ENCODE results near the gene ZBTB20.

ZBTB20 gene

GRCh38 chr3:114928989-114929640, 218.0 kb downstream of the ZBTB20 start:
- DNase-seq (ENCODE audit: low read depth) = no peak

DNA sequence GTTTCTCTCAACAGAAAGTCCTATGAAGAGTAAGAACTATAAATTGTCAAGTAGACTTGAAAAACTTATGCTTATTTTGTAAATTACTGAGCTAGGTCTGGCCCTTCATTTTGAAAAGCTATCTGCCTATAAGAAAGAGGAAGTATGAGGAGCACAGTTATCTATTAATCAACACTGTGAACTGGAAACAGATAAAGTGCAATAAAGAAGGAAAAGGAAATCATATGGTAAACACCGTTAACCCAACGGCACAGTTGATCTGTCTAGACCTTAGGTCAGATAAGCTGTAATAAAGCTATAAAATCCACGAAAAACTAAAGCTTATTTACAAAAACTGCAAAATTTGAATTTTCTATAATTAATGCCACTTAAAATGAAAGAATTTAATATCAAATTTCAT, 242.5 kb downstream of the ZBTB20 start:
- no peak for DNase-seq (ENCODE audit: low read depth)

- no peak for DNase-seq (ENCODE audit: low read depth)
Measured at GRCh38 chr3:114903213-114903612, 243.9 kb downstream of the ZBTB20 start.

- DNase-seq (ENCODE audit: low read depth) = no peak
Measured at GRCh38 chr3:114902691-114903101, 244.4 kb downstream of the ZBTB20 start.

DNA sequence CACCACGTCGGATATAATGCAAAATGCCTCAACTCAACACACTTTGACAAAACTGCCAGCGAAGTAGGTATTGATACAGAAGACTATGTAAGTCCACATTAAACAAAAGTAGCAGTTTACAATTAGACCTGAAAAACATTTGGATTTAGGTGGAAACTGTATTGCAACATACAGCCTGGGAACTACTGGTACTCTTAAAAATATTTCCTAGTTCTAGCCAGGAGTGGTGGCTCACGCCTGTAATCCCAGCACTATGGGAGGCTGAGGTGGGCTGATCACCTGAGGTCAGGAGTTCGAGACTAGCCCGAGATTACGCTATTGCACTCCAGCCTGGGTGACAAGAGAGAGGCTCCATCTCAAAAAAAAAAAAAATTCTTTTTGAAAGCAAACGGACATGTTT, 246.2 kb downstream of the ZBTB20 start:
- DNase-seq (ENCODE audit: low read depth) = no peak

- DNase-seq (ENCODE audit: low read depth) = no peak
Measured at GRCh38 chr3:114899186-114899931, 247.7 kb downstream of the ZBTB20 start.

DNA sequence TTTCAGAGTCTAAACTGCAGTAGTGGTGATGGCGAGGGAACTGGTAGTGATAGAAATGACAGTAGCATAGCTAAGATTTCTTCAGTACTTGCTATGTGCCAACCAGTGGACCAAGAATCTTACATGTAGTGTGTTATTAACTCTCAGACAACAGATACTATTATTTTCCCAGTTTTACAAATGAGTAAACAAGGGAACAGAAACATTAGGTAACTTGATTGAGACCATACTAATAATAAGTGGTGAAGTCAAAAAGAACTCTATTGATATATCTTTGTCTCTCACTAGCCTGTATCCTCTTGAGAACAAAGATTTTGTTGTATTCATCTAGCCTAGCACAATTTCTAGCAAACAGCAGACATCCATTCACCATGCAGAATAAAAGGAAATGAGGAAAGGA, 250.1 kb downstream of the ZBTB20 start:
- DNase-seq (ENCODE audit: low read depth) = no peak

GRCh38 chr3:114893361-114893760, 253.7 kb downstream of the ZBTB20 start:
- DNase-seq (ENCODE audit: low read depth) = no peak

DNA sequence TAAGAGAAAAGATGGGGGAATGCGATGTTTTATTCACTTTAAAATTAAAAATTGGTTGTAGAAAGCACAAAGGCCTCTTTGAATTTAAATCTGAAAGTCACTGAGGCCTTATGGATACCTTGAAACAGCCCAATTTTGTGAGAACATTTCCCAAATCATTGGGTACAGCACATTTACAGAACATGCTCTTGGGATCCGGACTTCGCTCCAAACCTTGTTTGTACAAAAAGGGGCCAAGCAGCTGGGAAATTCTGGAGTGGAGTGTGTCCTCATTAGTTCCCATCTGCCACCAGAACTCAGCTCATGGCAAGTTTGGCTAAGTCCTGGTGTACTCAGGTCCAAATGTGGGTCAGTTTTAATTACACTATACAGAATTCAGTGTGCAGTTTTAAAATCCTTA, 254.2 kb downstream of the ZBTB20 start:
- no peak for DNase-seq (ENCODE audit: low read depth)

GRCh38 chr3:114892131-114892879, 254.8 kb downstream of the ZBTB20 start:
- no peak for DNase-seq (ENCODE audit: low read depth)

DNA sequence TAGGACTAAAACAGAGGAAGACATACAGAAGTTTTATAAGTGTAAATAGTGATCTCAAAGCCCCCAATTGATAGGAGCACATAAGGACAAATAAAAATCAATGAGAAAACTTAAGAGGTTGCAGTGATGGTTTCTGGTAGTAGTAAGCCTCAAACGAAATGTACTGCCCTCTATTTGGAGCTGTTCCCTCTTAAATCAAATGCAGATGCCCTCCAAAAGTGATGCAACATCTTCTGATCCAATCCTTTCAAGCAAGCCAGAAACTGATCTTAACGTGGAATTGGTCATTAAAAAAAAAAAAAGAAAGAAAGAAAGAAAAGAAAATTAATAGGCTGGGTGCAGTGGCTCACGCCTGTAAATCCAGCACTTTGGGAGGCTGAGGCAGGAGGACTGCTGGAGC, 259.3 kb downstream of the ZBTB20 start:
- DNase-seq (ENCODE audit: low read depth) = peak; percentile 40

- DNase-seq (ENCODE audit: low read depth) = no peak
Measured at GRCh38 chr3:114886905-114887304, 260.2 kb downstream of the ZBTB20 start.

DNA sequence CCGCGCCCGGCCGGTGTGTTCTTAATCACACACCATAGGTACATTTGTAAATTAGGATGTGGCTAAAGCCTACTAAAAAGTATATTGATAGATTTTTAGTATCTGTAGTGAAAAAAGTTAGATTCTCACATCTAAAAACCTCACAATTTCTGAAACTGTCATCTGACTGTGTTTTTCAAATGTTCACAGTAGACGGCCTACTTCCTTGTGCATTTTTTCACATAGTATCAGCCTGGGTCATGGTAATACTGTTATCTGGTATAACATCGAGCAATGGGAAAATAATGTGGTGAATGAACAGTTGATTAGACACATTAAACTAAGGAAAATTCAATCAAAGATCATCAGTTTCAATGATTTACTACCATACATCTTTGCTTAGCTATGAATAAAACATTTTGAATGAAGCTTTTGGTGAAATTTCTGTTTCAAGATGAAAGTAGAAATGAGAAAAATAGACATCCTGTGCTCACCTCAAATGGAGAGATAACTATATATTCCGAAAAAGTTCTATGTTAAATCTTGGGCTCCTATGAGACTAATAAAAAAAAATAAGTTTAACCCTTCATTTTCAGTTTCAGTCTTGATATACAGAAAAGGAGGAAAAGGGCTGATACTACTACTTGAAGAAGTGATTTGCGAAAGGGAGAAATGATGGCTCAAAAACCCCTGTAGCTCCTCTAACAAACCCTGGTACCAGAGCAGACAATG, 262.7 kb downstream of the ZBTB20 start:
- no peak for DNase-seq (ENCODE audit: low read depth)

DNA sequence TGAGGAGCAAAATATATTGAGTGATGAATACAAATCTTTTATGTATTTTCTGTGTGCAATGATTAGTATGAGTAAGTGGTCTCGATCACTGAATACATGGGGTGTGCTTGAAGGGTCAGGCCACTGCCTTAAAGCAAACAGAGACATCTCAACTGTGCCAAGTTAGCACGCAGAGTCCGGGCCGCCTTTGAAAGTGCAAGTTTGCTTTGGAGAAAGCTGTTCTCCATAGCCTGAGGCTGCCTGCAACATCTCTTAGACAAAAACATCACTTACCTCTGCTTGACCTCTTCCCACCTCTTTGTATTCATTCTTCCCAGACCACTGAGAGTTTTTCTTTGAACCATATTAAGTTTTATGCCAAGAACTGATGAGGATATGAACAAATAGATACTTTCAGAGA, 267.0 kb downstream of the ZBTB20 start:
- DNase-seq (ENCODE audit: low read depth) = no peak

- peak; percentile 72 for DNase-seq (ENCODE audit: low read depth)
Measured at GRCh38 chr3:114879059-114880031, 267.7 kb downstream of the ZBTB20 start.

DNA sequence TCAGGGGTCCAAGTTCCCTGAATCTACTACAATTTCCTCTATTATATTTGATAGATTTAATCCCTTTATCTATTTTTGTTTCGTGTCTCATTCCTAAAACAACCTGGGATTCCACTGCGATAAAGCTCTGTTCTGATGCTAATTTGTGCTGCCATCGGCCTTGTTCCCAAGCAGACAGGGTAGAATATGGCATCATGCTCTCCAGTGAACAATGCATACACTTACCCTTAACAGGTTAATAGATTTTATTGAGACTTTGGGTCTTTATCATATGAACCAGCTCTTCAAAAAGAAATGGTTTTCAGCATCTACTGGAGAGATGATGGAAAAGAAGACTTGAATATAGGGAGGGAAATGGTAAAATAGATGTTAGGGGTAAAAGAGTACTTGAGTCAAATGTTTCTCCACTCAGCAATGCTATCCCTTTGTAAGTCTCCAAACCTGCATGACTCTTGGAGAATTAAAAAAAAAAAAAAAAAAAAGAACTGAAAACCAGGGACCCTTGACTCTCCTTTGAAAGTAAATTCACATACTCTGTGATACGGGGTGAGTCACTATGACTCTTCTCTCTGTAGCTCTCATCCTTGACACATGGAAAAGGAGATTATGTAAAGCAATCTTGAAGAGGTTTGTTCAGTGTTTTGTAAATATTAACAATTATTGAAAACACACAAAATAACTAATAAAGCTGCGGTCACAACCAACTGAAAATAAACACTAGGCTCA, 268.8 kb downstream of the ZBTB20 start:
- peak; percentile 36 for DNase-seq (ENCODE audit: low read depth)

DNA sequence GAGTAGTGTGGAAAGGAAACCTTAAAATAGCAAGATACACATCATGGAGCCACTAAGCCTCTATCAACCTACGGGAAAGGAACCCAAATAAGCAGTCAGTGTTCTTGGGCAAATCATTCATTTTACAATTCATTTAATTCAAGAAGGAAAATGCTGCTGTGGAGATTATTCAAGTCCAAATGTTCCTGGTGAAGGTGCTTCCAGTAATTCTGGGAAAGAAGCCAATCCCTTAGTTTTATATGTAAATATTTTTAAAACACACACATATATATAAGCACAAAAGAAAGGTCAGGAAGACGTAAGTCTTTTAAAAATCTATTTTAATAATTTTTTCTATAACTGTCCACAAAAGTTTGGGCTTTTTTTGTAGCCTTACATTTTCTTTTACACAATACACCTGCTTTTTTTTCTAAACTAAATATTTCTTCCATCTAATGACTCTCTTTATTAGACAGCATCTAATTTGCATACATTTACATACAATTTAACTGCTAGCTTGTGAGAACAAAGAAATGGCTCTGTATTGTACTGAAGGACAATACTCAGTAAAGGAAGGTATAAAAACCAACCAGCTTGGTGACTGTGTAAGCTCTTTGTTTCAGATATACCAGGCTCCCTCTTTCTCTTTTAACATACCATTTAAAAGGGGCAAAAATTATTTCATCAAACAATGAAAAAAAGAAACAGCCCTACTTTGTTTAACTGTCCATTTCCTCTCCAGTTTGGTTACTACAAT, 269.5 kb downstream of the ZBTB20 start:
- DNase-seq (ENCODE audit: low read depth) = no peak

DNA sequence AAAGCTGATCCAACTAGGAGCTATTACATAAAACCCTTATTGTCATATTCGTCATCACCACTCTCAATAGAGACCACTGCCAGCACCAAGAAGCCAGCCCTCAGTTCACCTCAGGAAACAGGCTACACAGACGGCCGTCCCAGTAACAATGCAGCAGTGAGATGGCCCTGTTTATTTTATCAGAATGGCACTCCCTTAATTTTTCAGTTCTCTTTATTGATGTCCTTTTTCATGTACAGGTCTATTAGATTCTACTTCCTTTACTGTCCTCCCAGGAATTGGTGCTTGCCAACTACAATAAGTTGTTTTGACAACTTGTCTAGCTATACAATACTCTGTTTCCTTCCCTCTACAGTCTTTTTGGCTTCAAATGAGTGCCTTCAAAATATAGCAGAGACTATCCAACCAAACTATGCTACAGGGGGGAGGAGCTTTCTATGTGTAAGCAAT, 272.5 kb downstream of the ZBTB20 start:
- DNase-seq (ENCODE audit: low read depth) = no peak

GRCh38 chr3:114873591-114873990, 273.5 kb downstream of the ZBTB20 start:
- no peak for DNase-seq (ENCODE audit: low read depth)

DNA sequence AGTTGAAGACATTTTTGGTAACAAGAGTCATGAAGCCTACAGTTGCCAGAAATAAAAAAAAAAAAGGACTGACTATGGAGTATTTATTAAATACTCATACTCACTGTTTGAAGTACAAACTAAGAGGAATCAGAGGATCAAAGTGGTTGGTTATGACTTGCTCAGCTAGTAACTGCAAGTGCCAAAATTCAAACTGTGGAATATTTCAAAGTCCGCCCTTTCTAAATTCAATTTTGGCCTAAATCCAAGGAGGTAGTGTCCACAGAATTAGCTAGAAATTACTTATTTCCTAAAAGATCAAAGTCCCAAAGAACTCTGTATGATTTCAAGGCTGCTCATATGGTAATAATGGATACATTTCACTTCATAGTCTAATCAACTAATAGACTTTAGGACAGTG, 274.5 kb downstream of the ZBTB20 start:
- no peak for DNase-seq (ENCODE audit: low read depth)

Data from stromal cell of bone marrow (primary cell).